ENCODE results near the gene LTA4H.

DNA sequence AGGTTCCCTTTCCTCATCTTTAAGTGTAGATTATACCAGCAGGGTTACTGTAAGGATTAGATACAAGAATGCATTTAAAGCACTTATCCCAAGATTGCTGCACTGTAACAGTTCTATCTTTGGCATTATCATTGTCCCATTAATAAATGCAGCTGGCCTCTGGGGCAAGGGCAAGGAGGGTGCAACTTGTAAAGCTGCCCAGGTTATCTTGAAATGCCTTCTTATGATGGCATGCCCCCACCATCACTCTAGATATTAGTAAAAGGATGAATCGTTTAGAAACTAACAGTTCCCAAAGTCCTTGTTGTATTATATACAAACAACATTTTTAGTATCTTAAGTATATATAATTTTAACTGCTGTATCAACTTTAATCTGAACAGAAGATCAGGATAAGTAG, 6.8 kb downstream of the LTA4H start:
- TF ChIP-seq, protein P1, sequence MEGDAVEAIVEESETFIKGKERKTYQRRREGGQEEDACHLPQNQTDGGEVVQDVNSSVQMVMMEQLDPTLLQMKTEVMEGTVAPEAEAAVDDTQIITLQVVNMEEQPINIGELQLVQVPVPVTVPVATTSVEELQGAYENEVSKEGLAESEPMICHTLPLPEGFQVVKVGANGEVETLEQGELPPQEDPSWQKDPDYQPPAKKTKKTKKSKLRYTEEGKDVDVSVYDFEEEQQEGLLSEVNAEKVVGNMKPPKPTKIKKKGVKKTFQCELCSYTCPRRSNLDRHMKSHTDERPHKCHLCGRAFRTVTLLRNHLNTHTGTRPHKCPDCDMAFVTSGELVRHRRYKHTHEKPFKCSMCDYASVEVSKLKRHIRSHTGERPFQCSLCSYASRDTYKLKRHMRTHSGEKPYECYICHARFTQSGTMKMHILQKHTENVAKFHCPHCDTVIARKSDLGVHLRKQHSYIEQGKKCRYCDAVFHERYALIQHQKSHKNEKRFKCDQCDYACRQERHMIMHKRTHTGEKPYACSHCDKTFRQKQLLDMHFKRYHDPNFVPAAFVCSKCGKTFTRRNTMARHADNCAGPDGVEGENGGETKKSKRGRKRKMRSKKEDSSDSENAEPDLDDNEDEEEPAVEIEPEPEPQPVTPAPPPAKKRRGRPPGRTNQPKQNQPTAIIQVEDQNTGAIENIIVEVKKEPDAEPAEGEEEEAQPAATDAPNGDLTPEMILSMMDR (IDR thresholded peaks at IDR 0.05), result no peak
- TF ChIP-seq EP300 (IDR thresholded peaks at IDR 0.05), result no peak
- no peak for TF ChIP-seq POLR2AphosphoS5 (IDR thresholded peaks at IDR 0.05)

Measured in gastroesophageal sphincter (tissue), 3 donors.